Gastroesophageal sphincter (tissue), 4 donors: ENCODE measurements around the gene MYL6. TPM values are rescaled to one million over a fixed set of nuclear protein-coding genes. Genes with fewer than 3 reads are reported as not detected.
A peak's percentile ranks its signal among the peaks of the same experiment; 100 is the strongest.

Experiments
- ATAC-seq: fragments of 150-250 bp; one replicate; pipeline ENCODE4 v1.9.1; 2016; ENCODE audit warnings: mild to moderate bottlenecking, moderate library complexity
- H3K27ac ChIP-seq, 4 donors: fragments of 200-600 bp; sonication (generic) in 3 of 4; 1 replicate in 3 of 4; 2 replicates in 1 of 4; pipeline ENCODE4 v1.5.1; 2016 to 2019
- H3K27me3 ChIP-seq: fragments of 200-600 bp; sonication (generic); one replicate; pipeline ENCODE4 v1.5.1; 2019
- H3K36me3 ChIP-seq, 2 donors: fragments of 200-600 bp; sonication (generic); one replicate each; pipeline ENCODE4 v1.5.1; 2019; ENCODE audit warnings: control low read depth in 1 of 2
- H3K4me1 ChIP-seq, 3 donors: fragments of 200-600 bp; sonication (generic); 1 replicate in 2 of 3; 2 replicates in 1 of 3; pipeline ENCODE4 v1.5.1; 2016 to 2019; ENCODE audit warnings: control low read depth in 2 of 3
- H3K4me3 ChIP-seq, 2 donors: fragments of 200-600 bp; sonication (generic); one replicate each; pipeline ENCODE4 v1.5.1; 2019; ENCODE audit warnings: mild to moderate bottlenecking in 1 of 2, moderate library complexity in 1 of 2
- H3K9me3 ChIP-seq, 3 donors: fragments of 200-600 bp; sonication (generic); one replicate each; pipeline ENCODE4 v1.5.1; 2017 to 2019; ENCODE audit warnings: control low read depth in 2 of 3
- CTCF ChIP-seq, 4 experiments: fragments of 200-600 bp in 2 of 4; fragments of 450-650 bp in 2 of 4; sonication (generic) in 1 of 4; IDR thresholded peaks; one replicate each; pipeline ENCODE4 v1.5.1; 2017 to 2019; ENCODE audit warnings: antibody characterized with exemption in 4 of 4, mild to moderate bottlenecking in 2 of 4, moderate library complexity in 2 of 4
- EP300 ChIP-seq: sonication (generic); formaldehyde crosslinking; IDR thresholded peaks from one replicate; pipeline ENCODE4 v1.6.1; 2017; ENCODE audit warnings: antibody characterized with exemption, mild to moderate bottlenecking
- POLR2A ChIP-seq, 2 donors: fragments of 450-650 bp; IDR thresholded peaks; one replicate each; pipeline ENCODE4 v1.6.1; 2017; ENCODE audit warnings: antibody characterized with exemption in 2 of 2, mild to moderate bottlenecking in 2 of 2, moderate library complexity in 1 of 2
- POLR2AphosphoS5 ChIP-seq: sonication (generic); formaldehyde crosslinking; IDR thresholded peaks from one replicate; pipeline ENCODE4 v1.6.1; 2017; ENCODE audit warnings: antibody characterized with exemption
- WGBS, 2 donors: methylation state at CpG; one replicate each; pipeline ENCODE4 v1.1.5; 2018; ENCODE audit warnings: low coverage in 1 of 2; 5-methylcytosine and 5-hydroxymethylcytosine counted together
- total RNA-seq, 4 donors: library from RNA; depleted of rRNA; stranded (reverse); fragments of >200 nt; gene quantifications; one replicate each; pipeline ENCODE4 v1.1.0, GENCODE V29; 2016

MYL6 gene
- total RNA-seq, 4 donors from 2014 or later, result 5,300 to 6,545 (median 5,874) TPM

- peaks cover 3 to 28% of the 10 kb centered on the region in 2 donors for H3K36me3 ChIP-seq
- H3K4me1 ChIP-seq, result peaks cover 11 to 71% (median 22%) of the 10 kb centered on the region in 3 donors
- H3K27me3 ChIP-seq, result no peaks in the 10 kb centered on the region
- TF ChIP-seq POLR2AphosphoS5 (peak; percentile 67), POLR2A (IDR thresholded peaks at IDR 0.05) (no peak), EP300 (no peak), CTCF (IDR thresholded peaks at IDR 0.05) (peak; percentile 72 to 92 (median 90))
- ATAC-seq, result peak; percentile 63
- H3K27ac ChIP-seq, result peak overlapping the region; percentile 92 to 99 (median 96)
- WGBS, 2 donors, result 0% methylated on average over 2 of the region's 2 CpGs; no CpG with 5 or more reads in 1 of the 2 donors
- peak overlapping the region; percentile 64 to 81 for H3K4me3 ChIP-seq
- H3K9me3 ChIP-seq, result no peaks in the 10 kb centered on the region
Observed at GRCh38 chr12:56119361-56119796, 38.8 kb upstream of the MYL6 start.

- TF ChIP-seq POLR2A (IDR thresholded peaks at IDR 0.05) (no peak), EP300 (no peak), POLR2AphosphoS5 (no peak), CTCF (IDR thresholded peaks at IDR 0.05) (no peak)
- no peak for ATAC-seq
- peak overlapping the region; percentile 92 to 99 (median 96) for H3K27ac ChIP-seq
- peaks cover 3 to 28% of the 10 kb centered on the region in 2 donors for H3K36me3 ChIP-seq
- no peaks in the 10 kb centered on the region for H3K27me3 ChIP-seq
- no peaks in the 10 kb centered on the region for H3K9me3 ChIP-seq
- H3K4me3 ChIP-seq, result no peak overlapping the region
- 31 to 80% methylated on average over 2 to 3 of the region's 17 CpGs for WGBS, 2 donors
- peaks cover 11 to 77% (median 22%) of the 10 kb centered on the region in 3 donors for H3K4me1 ChIP-seq
Observed at GRCh38 chr12:56120158-56120846, 37.9 kb upstream of the MYL6 start.

- 76 to 92% methylated on average over 4 to 5 of the region's 11 CpGs for WGBS, 2 donors
- TF ChIP-seq EP300 (no peak), CTCF (IDR thresholded peaks at IDR 0.05) (no peak), POLR2AphosphoS5 (no peak), POLR2A (IDR thresholded peaks at IDR 0.05) (no peak)
- ATAC-seq, result no peak
- Histone ChIP-seq H3K27ac (peak overlapping the region in 3 of 4 donors; percentile 95 to 99 (median 97)), H3K36me3 (peaks cover 3 to 28% of the 10 kb centered on the region in 2 donors), H3K9me3 (no peaks in the 10 kb centered on the region), H3K27me3 (no peaks in the 10 kb centered on the region), H3K4me3 (no peak overlapping the region), H3K4me1 (peaks cover 11 to 83% (median 22%) of the 10 kb centered on the region in 3 donors)
Observed at GRCh38 chr12:56121204-56121870, 36.8 kb upstream of the MYL6 start.

- no peaks in the 10 kb centered on the region for H3K27me3 ChIP-seq
- peaks cover 18 to 95% (median 31%) of the 10 kb centered on the region in 3 donors for H3K4me1 ChIP-seq
- WGBS, 2 donors, result 40 to 44% methylated on average over 2 of the region's 2 CpGs
- H3K9me3 ChIP-seq, result no peaks in the 10 kb centered on the region
- H3K4me3 ChIP-seq, result no peak overlapping the region
- TF ChIP-seq CTCF (IDR thresholded peaks at IDR 0.05), result no peak
- TF ChIP-seq EP300, result no peak
- no peak for TF ChIP-seq POLR2A (IDR thresholded peaks at IDR 0.05)
- no peak for TF ChIP-seq POLR2AphosphoS5
- H3K36me3 ChIP-seq, result peaks cover 3 to 28% of the 10 kb centered on the region in 2 donors
- H3K27ac ChIP-seq, result peak overlapping the region in 3 of 4 donors; percentile 95 to 99 (median 97)
- ATAC-seq, result no peak
Observed at GRCh38 chr12:56122637-56123036, 35.5 kb upstream of the MYL6 start.
